ENCODE measurements around the gene HARS1.
"Not testable (repeated sequence)": the region's sequence is repeated elsewhere in the genome, so short reads cannot be mapped to it uniquely, and the experiment has no call there.

The HARS1 gene

GRCh38 chr5:140674211-140674610, 17.0 kb downstream of the HARS1 start:
- DNase-seq: no peak

GRCh38 chr5:140673187-140673976, 17.8 kb downstream of the HARS1 start, which contains the start of gene DND1:
DND1 (minus strand) TSS chr5:140673576; CDS start chr5:140673542, 34 bp downstream.
- no peak for DNase-seq

- DNase-seq: no peak
Measured at GRCh38 chr5:140672455-140673186, 18.5 kb downstream of the HARS1 start.

- no peak for DNase-seq
Measured at GRCh38 chr5:140671472-140672125, 19.6 kb downstream of the HARS1 start.

- not testable (repeated sequence) for DNase-seq
Measured at GRCh38 chr5:140671035-140671434, 20.1 kb downstream of the HARS1 start.

GRCh38 chr5:140664359-140665119, 26.6 kb downstream of the HARS1 start, which contains the start of gene WDR55:
WDR55 (plus strand) TSS chr5:140664904; CDS start chr5:140664913, 9 bp downstream.
- DNase-seq: peak; percentile 98

GRCh38 chr5:140664030-140664358, 27.2 kb downstream of the HARS1 start:
- no peak for DNase-seq

- DNase-seq: not testable (repeated sequence)
Measured at GRCh38 chr5:140660371-140660770, 30.8 kb downstream of the HARS1 start.

- no peak for DNase-seq
Measured at GRCh38 chr5:140658870-140659269, 32.3 kb downstream of the HARS1 start.

- DNase-seq: no peak
Measured at GRCh38 chr5:140647042-140647419, 44.1 kb downstream of the HARS1 start.

GRCh38 chr5:140642718-140643117, 48.5 kb downstream of the HARS1 start:
- DNase-seq: no peak

- no peak for DNase-seq
Measured at GRCh38 chr5:140641716-140642115, 49.5 kb downstream of the HARS1 start.

- peak; percentile 99 for DNase-seq
Measured at GRCh38 chr5:140639148-140639981, 51.8 kb downstream of the HARS1 start, which contains the start of gene TMCO6. TMCO6 (plus strand) TSS chr5:140639451; CDS start chr5:140639528, 77 bp downstream.

- DNase-seq: not testable (repeated sequence)
Measured at GRCh38 chr5:140638898-140639147, 52.3 kb downstream of the HARS1 start.

GRCh38 chr5:140637371-140638100, 53.6 kb downstream of the HARS1 start:
- no peak for DNase-seq

GRCh38 chr5:140635291-140636257, 55.6 kb downstream of the HARS1 start:
- DNase-seq: no peak

GRCh38 chr5:140634103-140634502, 57.1 kb downstream of the HARS1 start:
- no peak for DNase-seq

GRCh38 chr5:140633501-140633900, 57.7 kb downstream of the HARS1 start:
- no peak for DNase-seq

GRCh38 chr5:140633021-140633471, 58.1 kb downstream of the HARS1 start, which contains the start of gene CD14:
CD14 (minus strand) TSS chr5:140633175; CDS start chr5:140633071, 104 bp downstream.
- DNase-seq: peak; percentile 21
